Upper lobe of right lung (tissue), 1 donor: ENCODE measurements around the gene EID1. TPM values are rescaled to one million over a fixed set of nuclear protein-coding genes. Genes with fewer than 3 reads are reported as not detected.
"Not testable (repeated sequence)": the region's sequence is repeated elsewhere in the genome, so short reads cannot be mapped to it uniquely, and the experiment has no call there.

Experiments used
- ATAC-seq: fragments of 200-7000 bp; cut with Tn5 transposase; one replicate; pipeline ENCODE4 v1.9.1; 2020; ENCODE audit warnings: mild to moderate bottlenecking, moderate library complexity
- DNase-seq: peaks from one replicate; pipeline ENCODE4 v3.0.0-alpha.2; 2020
- H3K27ac ChIP-seq: fragments of 200-600 bp; one replicate; pipeline ENCODE4 v1.8.0; 2022
- H3K27me3 ChIP-seq: fragments of 200-600 bp; one replicate; pipeline ENCODE4 v1.8.0; 2022; ENCODE audit warnings: mild to moderate bottlenecking
- H3K36me3 ChIP-seq: fragments of 200-600 bp; one replicate; pipeline ENCODE4 v1.8.0; 2022
- H3K4me1 ChIP-seq: fragments of 200-600 bp; one replicate; pipeline ENCODE4 v1.8.0; 2022
- H3K4me3 ChIP-seq: fragments of 200-600 bp; one replicate; pipeline ENCODE4 v1.8.0; 2022; ENCODE audit warnings: mild to moderate bottlenecking
- H3K9me3 ChIP-seq: fragments of 200-600 bp; one replicate; pipeline ENCODE4 v1.8.0; 2022
- CTCF ChIP-seq: fragments of 200-600 bp; IDR thresholded peaks from one replicate; pipeline ENCODE4 v1.8.0; 2022; ENCODE audit warnings: antibody characterized with exemption
- intact Hi-C: fragments of 100-400 bp; cut with DNase I; formaldehyde crosslinking; loops from one replicate; pipeline ENCODE4 v1.11.0; 2022
- total RNA-seq: library from RNA; stranded (reverse); fragmentation: NEBNext Ultra II Directional; extraction: Animal tissue kit (Norgen Biotek cat#: 25700); gene quantifications from one replicate; pipeline ENCODE4 v1.2.1, GENCODE V29; 2021
- donor health status: DM: no; HTN: yes; CAD: no; lungs with severe emphysema.

The EID1 gene
- total RNA-seq, 1 donor from 2014 or later, result 95.3 TPM

GRCh38 chr15:48833526-48834239 is 44.3 kb upstream of the EID1 start:
- Histone ChIP-seq H3K4me3 (no peak overlapping the region), H3K27ac (no peak overlapping the region), H3K9me3 (no peaks in the 10 kb centered on the region), H3K27me3 (no peaks in the 10 kb centered on the region), H3K36me3 (no peaks in the 10 kb centered on the region), H3K4me1 (no peaks in the 10 kb centered on the region)
- DNase-seq, result no peak
- intact Hi-C loops, result no loop called here
- no peak for TF ChIP-seq CTCF
- ATAC-seq, result no peak

- Histone ChIP-seq H3K27ac (no peak overlapping the region), H3K4me3 (no peak overlapping the region), H3K4me1 (no peaks in the 10 kb centered on the region), H3K36me3 (no peaks in the 10 kb centered on the region), H3K27me3 (no peaks in the 10 kb centered on the region), H3K9me3 (no peaks in the 10 kb centered on the region)
- intact Hi-C loops, result no loop called here
- TF ChIP-seq CTCF, result no peak
- ATAC-seq, result no peak
- no peak for DNase-seq
These were observed 43.2 kb upstream of the EID1 start for GRCh38 chr15:48834756-48835155.

GRCh38 chr15:48842501-48842900 is 35.4 kb upstream of the EID1 start:
- intact Hi-C loops, result no loop called here
- no peak for TF ChIP-seq CTCF
- H3K27me3 ChIP-seq, result no peaks in the 10 kb centered on the region
- ATAC-seq (no peak), DNase-seq (no peak)
- no peak overlapping the region for H3K27ac ChIP-seq
- no peak overlapping the region for H3K4me3 ChIP-seq
- no peaks in the 10 kb centered on the region for H3K9me3 ChIP-seq
- H3K4me1 ChIP-seq, result no peaks in the 10 kb centered on the region
- no peaks in the 10 kb centered on the region for H3K36me3 ChIP-seq

- no peak for DNase-seq
- no peaks in the 10 kb centered on the region for H3K4me1 ChIP-seq
- H3K9me3 ChIP-seq, result no peaks in the 10 kb centered on the region
- no peaks in the 10 kb centered on the region for H3K36me3 ChIP-seq
- TF ChIP-seq CTCF, result no peak
- no peak overlapping the region for H3K27ac ChIP-seq
- no peak for ATAC-seq
- no peak overlapping the region for H3K4me3 ChIP-seq
- intact Hi-C loops, result no loop called here
- no peaks in the 10 kb centered on the region for H3K27me3 ChIP-seq
These were observed 32.8 kb upstream of the EID1 start for GRCh38 chr15:48845123-48845522.

- H3K4me1 ChIP-seq, result peaks cover 1% of the 10 kb centered on the region
- no peak for TF ChIP-seq CTCF
- DNase-seq (no peak), ATAC-seq (no peak)
- intact Hi-C loops, result no loop called here
- no peaks in the 10 kb centered on the region for H3K9me3 ChIP-seq
- H3K27me3 ChIP-seq, result no peaks in the 10 kb centered on the region
- no peak overlapping the region for H3K27ac ChIP-seq
- no peak overlapping the region for H3K4me3 ChIP-seq
- H3K36me3 ChIP-seq, result no peaks in the 10 kb centered on the region
These were observed 27.3 kb upstream of the EID1 start for GRCh38 chr15:48850648-48851047.

GRCh38 chr15:48851956-48852355 is 26.0 kb upstream of the EID1 start:
- no peaks in the 10 kb centered on the region for H3K9me3 ChIP-seq
- TF ChIP-seq CTCF, result no peak
- ATAC-seq (no peak), DNase-seq (no peak)
- no peak overlapping the region for H3K4me3 ChIP-seq
- H3K27me3 ChIP-seq, result no peaks in the 10 kb centered on the region
- intact Hi-C loops, result no loop called here
- no peak overlapping the region for H3K27ac ChIP-seq
- peaks cover 3% of the 10 kb centered on the region for H3K4me1 ChIP-seq
- no peaks in the 10 kb centered on the region for H3K36me3 ChIP-seq

GRCh38 chr15:48854434-48854833 is 23.5 kb upstream of the EID1 start:
- H3K36me3 ChIP-seq, H3K4me3 ChIP-seq, H3K27ac ChIP-seq, H3K9me3 ChIP-seq, H3K4me1 ChIP-seq, intact Hi-C loops, H3K27me3 ChIP-seq, ATAC-seq, DNase-seq: not testable (repeated sequence)
